ENCODE results near the gene THSD4. TPM values are rescaled to one million over a fixed set of nuclear protein-coding genes. Genes with fewer than 3 reads are reported as not detected.

The THSD4 gene
- total and polyA plus RNA-seq, 2 donors (not counting 1 experiment from before 2014, with no cell fraction given), result 43.1 to 95.5 TPM

DNA sequence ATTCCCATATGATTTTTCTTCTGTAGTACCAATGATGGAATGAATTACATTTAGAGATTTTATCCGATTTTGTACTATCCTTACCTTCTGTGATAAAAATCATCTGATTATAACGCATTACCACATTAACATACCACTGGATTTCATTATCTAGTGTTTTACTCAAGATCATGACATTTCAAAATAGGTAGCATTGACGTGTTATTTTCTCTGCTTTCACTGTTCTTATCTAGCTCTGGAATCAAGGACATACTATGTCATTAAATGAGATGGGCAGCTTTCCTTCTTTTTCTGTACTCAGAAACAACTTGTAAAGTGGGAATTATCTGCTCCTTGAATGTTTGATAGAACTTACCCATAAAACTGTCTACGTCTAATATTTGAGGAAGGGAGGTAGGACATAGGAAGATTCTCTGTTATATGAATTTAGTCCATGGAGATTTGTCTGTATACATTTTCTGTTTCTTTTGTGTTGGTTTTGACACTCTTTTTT lies 511.4 kb downstream of the THSD4 start:
- Histone ChIP-seq H2AFZ (ENCODE audit: low read length) (no peak overlapping the region), H3K27ac (ENCODE audit: insufficient read depth, low read length) (no peak overlapping the region), H3K9me3 (ENCODE audit: control insufficient read depth, insufficient read depth, low read depth, low read length) (no peaks in the 10 kb centered on the region), H3K79me2 (ENCODE audit: control insufficient read depth, insufficient read depth, low read length) (no peaks in the 10 kb centered on the region), H4K20me1 (ENCODE audit: control insufficient read depth, extremely low read depth, insufficient read depth, low read length) (no peaks in the 10 kb centered on the region), H3K4me2 (ENCODE audit: extremely low read depth, insufficient read depth, low read length) (no peak overlapping the region), H3K36me3 (ENCODE audit: control insufficient read depth, insufficient read depth, low read length) (no peaks in the 10 kb centered on the region), H3K4me3 (replicated peaks in 1 of 4; ENCODE audit: control extremely low read depth in 1 of 4, insufficient read depth in 1 of 4, low read depth in 3 of 4, low read length in 4 of 4) (no peak overlapping the region), H3K27me3 (ENCODE audit: control insufficient read depth, insufficient read depth, low read length) (no peaks in the 10 kb centered on the region), H3K9ac (ENCODE audit: insufficient read depth, low read length) (no peak overlapping the region), H3K4me1 (ENCODE audit: control insufficient read depth, extremely low read depth, insufficient read depth, low read length) (no peaks in the 10 kb centered on the region)
- no peak for DNase-seq (ENCODE audit: low read depth in 2 of 2)
- no peak for TF ChIP-seq EZH2 (IDR thresholded peaks at IDR 0.05; ENCODE audit: low read length, missing control alignments)
- TF ChIP-seq, protein P1, sequence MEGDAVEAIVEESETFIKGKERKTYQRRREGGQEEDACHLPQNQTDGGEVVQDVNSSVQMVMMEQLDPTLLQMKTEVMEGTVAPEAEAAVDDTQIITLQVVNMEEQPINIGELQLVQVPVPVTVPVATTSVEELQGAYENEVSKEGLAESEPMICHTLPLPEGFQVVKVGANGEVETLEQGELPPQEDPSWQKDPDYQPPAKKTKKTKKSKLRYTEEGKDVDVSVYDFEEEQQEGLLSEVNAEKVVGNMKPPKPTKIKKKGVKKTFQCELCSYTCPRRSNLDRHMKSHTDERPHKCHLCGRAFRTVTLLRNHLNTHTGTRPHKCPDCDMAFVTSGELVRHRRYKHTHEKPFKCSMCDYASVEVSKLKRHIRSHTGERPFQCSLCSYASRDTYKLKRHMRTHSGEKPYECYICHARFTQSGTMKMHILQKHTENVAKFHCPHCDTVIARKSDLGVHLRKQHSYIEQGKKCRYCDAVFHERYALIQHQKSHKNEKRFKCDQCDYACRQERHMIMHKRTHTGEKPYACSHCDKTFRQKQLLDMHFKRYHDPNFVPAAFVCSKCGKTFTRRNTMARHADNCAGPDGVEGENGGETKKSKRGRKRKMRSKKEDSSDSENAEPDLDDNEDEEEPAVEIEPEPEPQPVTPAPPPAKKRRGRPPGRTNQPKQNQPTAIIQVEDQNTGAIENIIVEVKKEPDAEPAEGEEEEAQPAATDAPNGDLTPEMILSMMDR (conservative IDR thresholded peaks at IDR 0.05 in 1 of 2, IDR thresholded peaks at IDR 0.05 in 1 of 2; ENCODE audit: low read depth in 1 of 2, low read length in 2 of 2), result no peak

DNA sequence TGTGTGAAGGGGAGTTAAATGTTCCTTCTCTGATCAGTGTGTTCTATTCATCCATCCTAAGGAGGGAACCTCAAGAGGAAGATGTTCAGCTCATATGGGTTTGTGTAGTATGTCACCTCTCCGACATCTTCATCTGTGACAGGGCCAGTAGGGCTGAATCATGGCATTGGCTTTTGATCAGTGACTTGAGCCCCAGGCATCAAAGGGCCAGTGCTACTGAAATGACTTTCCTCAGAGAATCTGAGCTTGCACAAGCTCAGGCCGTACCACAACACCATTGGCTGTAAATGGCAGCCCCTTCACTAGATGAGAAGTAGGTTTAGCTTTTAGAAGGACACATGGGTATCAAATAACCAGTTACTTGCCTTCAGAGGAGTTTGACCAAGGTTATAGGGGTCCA lies 511.9 kb downstream of the THSD4 start:
- Histone ChIP-seq H3K9me3 (ENCODE audit: control insufficient read depth, insufficient read depth, low read depth, low read length) (no peaks in the 10 kb centered on the region), H3K27me3 (ENCODE audit: control insufficient read depth, insufficient read depth, low read length) (no peaks in the 10 kb centered on the region), H3K4me1 (ENCODE audit: control insufficient read depth, extremely low read depth, insufficient read depth, low read length) (no peaks in the 10 kb centered on the region), H3K9ac (ENCODE audit: insufficient read depth, low read length) (no peak overlapping the region), H2AFZ (ENCODE audit: low read length) (no peak overlapping the region), H3K79me2 (ENCODE audit: control insufficient read depth, insufficient read depth, low read length) (no peaks in the 10 kb centered on the region), H3K4me3 (replicated peaks in 1 of 4; ENCODE audit: control extremely low read depth in 1 of 4, insufficient read depth in 1 of 4, low read depth in 3 of 4, low read length in 4 of 4) (no peak overlapping the region), H3K36me3 (ENCODE audit: control insufficient read depth, insufficient read depth, low read length) (no peaks in the 10 kb centered on the region), H3K4me2 (ENCODE audit: extremely low read depth, insufficient read depth, low read length) (no peak overlapping the region), H3K27ac (ENCODE audit: insufficient read depth, low read length) (no peak overlapping the region), H4K20me1 (ENCODE audit: control insufficient read depth, extremely low read depth, insufficient read depth, low read length) (no peaks in the 10 kb centered on the region)
- TF ChIP-seq, protein P1 (conservative IDR thresholded peaks at IDR 0.05 in 1 of 2, IDR thresholded peaks at IDR 0.05 in 1 of 2; ENCODE audit: low read depth in 1 of 2, low read length in 2 of 2), result no peak
- no peak for TF ChIP-seq EZH2 (IDR thresholded peaks at IDR 0.05; ENCODE audit: low read length, missing control alignments)
- DNase-seq (ENCODE audit: low read depth in 2 of 2), result no peak

DNA sequence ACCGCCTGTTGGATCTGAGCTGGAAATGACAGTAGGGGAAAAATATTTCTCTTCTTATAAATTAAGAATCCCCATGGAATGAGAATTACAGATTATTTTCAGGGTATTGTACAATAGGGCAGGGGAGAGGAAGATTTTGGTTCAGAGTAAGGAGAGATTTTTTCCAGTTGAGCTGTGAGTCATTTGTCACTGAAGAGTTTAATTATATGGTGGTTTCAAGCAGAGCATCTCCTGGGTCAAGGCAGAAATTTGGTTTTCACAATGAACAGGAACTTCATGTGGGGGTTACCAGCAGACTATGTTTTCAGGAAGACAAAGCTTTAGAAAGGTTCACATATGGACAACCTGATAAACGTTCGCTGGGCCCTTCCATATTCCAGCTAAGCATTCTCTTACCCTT lies 512.3 kb downstream of the THSD4 start:
- H3K27ac ChIP-seq (ENCODE audit: insufficient read depth, low read length), result no peak overlapping the region
- no peaks in the 10 kb centered on the region for H3K27me3 ChIP-seq (ENCODE audit: control insufficient read depth, insufficient read depth, low read length)
- no peaks in the 10 kb centered on the region for H3K36me3 ChIP-seq (ENCODE audit: control insufficient read depth, insufficient read depth, low read length)
- H3K9me3 ChIP-seq (ENCODE audit: control insufficient read depth, insufficient read depth, low read depth, low read length), result no peaks in the 10 kb centered on the region
- H3K4me3 ChIP-seq (replicated peaks in 1 of 4; ENCODE audit: control extremely low read depth in 1 of 4, insufficient read depth in 1 of 4, low read depth in 3 of 4, low read length in 4 of 4), result no peak overlapping the region
- no peaks in the 10 kb centered on the region for H4K20me1 ChIP-seq (ENCODE audit: control insufficient read depth, extremely low read depth, insufficient read depth, low read length)
- no peak for DNase-seq (ENCODE audit: low read depth in 2 of 2)
- TF ChIP-seq, protein P1 (conservative IDR thresholded peaks at IDR 0.05 in 1 of 2, IDR thresholded peaks at IDR 0.05 in 1 of 2; ENCODE audit: low read depth in 1 of 2, low read length in 2 of 2), result no peak
- TF ChIP-seq EZH2 (IDR thresholded peaks at IDR 0.05; ENCODE audit: low read length, missing control alignments), result no peak
- H3K4me2 ChIP-seq (ENCODE audit: extremely low read depth, insufficient read depth, low read length), result no peak overlapping the region
- H2AFZ ChIP-seq (ENCODE audit: low read length), result no peak overlapping the region
- no peaks in the 10 kb centered on the region for H3K79me2 ChIP-seq (ENCODE audit: control insufficient read depth, insufficient read depth, low read length)
- no peak overlapping the region for H3K9ac ChIP-seq (ENCODE audit: insufficient read depth, low read length)
- no peaks in the 10 kb centered on the region for H3K4me1 ChIP-seq (ENCODE audit: control insufficient read depth, extremely low read depth, insufficient read depth, low read length)

Measured in fibroblast of lung (primary cell).